Tibial nerve (tissue), 4 donors: ENCODE measurements around the gene CFAP70. TPM values are rescaled to one million over a fixed set of nuclear protein-coding genes. Genes with fewer than 3 reads are reported as not detected.
A peak's percentile ranks its signal among the peaks of the same experiment; 100 is the strongest.
"Not testable (repeated sequence)": the region's sequence is repeated elsewhere in the genome, so short reads cannot be mapped to it uniquely, and the experiment has no call there.

Experiments
- DNase-seq, 2 donors: peaks; one replicate each; pipeline ENCODE4 v3.0.0-alpha.2; 2019; ENCODE audit warnings: low spot score in 2 of 2
- H3K27ac ChIP-seq, 4 donors: fragments of 200-600 bp; sonication (generic) in 3 of 4; one replicate each; pipeline ENCODE4 v1.5.1; 2017 to 2019; ENCODE audit warnings: mild to moderate bottlenecking in 1 of 4
- H3K27me3 ChIP-seq, 2 donors: fragments of 200-600 bp; sonication (generic) in 1 of 2; one replicate each; pipeline versions ENCODE4 v1.5.1 to v1.6.0; 2017 to 2019
- H3K36me3 ChIP-seq, 3 donors: fragments of 200-600 bp; sonication (generic); one replicate each; pipeline ENCODE4 v1.5.1; 2018 to 2019
- H3K4me1 ChIP-seq, 4 donors: fragments of 200-600 bp; sonication (generic) in 3 of 4; one replicate each; pipeline ENCODE4 v1.5.1; 2017 to 2019
- H3K4me3 ChIP-seq, 4 donors: fragments of 200-600 bp; sonication (generic) in 3 of 4; one replicate each; pipeline ENCODE4 v1.5.1; 2017 to 2019; ENCODE audit warnings: mild to moderate bottlenecking in 1 of 4, moderate library complexity in 1 of 4
- H3K9me3 ChIP-seq, 4 donors: fragments of 200-600 bp; sonication (generic) in 3 of 4; one replicate each; pipeline ENCODE4 v1.5.1; 2017 to 2019
- CTCF ChIP-seq, 5 experiments: fragments of 200-600 bp in 3 of 5; fragments of 450-650 bp in 2 of 5; sonication (generic) in 3 of 5; IDR thresholded peaks; one replicate each; pipeline ENCODE4 v1.5.1; 2016 to 2019; ENCODE audit warnings: antibody characterized with exemption in 5 of 5, mild to moderate bottlenecking in 3 of 5, moderate library complexity in 2 of 5
- EP300 ChIP-seq, 2 donors: sonication (generic); formaldehyde crosslinking; IDR thresholded peaks; one replicate each; pipeline ENCODE4 v1.6.1; 2017; ENCODE audit warnings: antibody characterized with exemption in 2 of 2, mild to moderate bottlenecking in 1 of 2
- POLR2A ChIP-seq, 2 donors: fragments of 450-650 bp; IDR thresholded peaks; one replicate each; pipeline ENCODE4 v1.6.1; 2017; ENCODE audit warnings: antibody characterized with exemption in 2 of 2, mild to moderate bottlenecking in 2 of 2, moderate library complexity in 2 of 2
- WGBS, 2 donors: methylation state at CpG; one replicate each; pipeline ENCODE4 v1.1.5; 2018; 5-methylcytosine and 5-hydroxymethylcytosine counted together
- total RNA-seq, 4 donors: library from RNA; depleted of rRNA; stranded (reverse); fragments of >200 nt; gene quantifications; one replicate each; pipeline ENCODE4 v1.1.0, GENCODE V29; 2016

Gene CFAP70
- total RNA-seq, 4 donors from 2014 or later, result 3.8 to 14.9 (median 6.6) TPM

GRCh38 chr10:73262880-73263555 is 95.6 kb downstream of the CFAP70 start:
- H3K27me3 ChIP-seq, result no peaks in the 10 kb centered on the region
- no peaks in the 10 kb centered on the region for H3K9me3 ChIP-seq
- H3K36me3 ChIP-seq, result no peaks in the 10 kb centered on the region
- H3K4me3 ChIP-seq, result no peak overlapping the region
- no peak for DNase-seq
- peaks cover 0 to 5% (median 0%) of the 10 kb centered on the region in 4 donors for H3K4me1 ChIP-seq
- H3K27ac ChIP-seq, result no peak overlapping the region
- 69 to 73% methylated on average over 5 of the region's 5 CpGs for WGBS, 2 donors
- no peak for TF ChIP-seq EP300 (IDR thresholded peaks at IDR 0.05)
- TF ChIP-seq POLR2A (IDR thresholded peaks at IDR 0.05), result no peak
- TF ChIP-seq CTCF (IDR thresholded peaks at IDR 0.05), result no peak

GRCh38 chr10:73262105-73262730 is 96.4 kb downstream of the CFAP70 start:
- no peak for DNase-seq

GRCh38 chr10:73261362-73261995 is 97.2 kb downstream of the CFAP70 start:
- no peaks in the 10 kb centered on the region for H3K27me3 ChIP-seq
- no peak overlapping the region for H3K27ac ChIP-seq
- 88 to 90% methylated on average over 9 of the region's 9 CpGs for WGBS, 2 donors
- H3K36me3 ChIP-seq, result no peaks in the 10 kb centered on the region
- TF ChIP-seq EP300 (IDR thresholded peaks at IDR 0.05), result no peak
- no peak for TF ChIP-seq CTCF (IDR thresholded peaks at IDR 0.05)
- no peak for TF ChIP-seq POLR2A (IDR thresholded peaks at IDR 0.05)
- H3K4me3 ChIP-seq, result no peak overlapping the region
- H3K4me1 ChIP-seq, result peaks cover 0 to 5% (median 0%) of the 10 kb centered on the region in 4 donors
- H3K9me3 ChIP-seq, result no peaks in the 10 kb centered on the region
- no peak for DNase-seq

More at GRCh38 chr10:73262105-73262730, 96.4 kb downstream of the CFAP70 start:
- Histone ChIP-seq H3K36me3 (no peaks in the 10 kb centered on the region), H3K27me3 (no peaks in the 10 kb centered on the region), H3K27ac (no peak overlapping the region), H3K4me3 (no peak overlapping the region), H3K9me3 (no peaks in the 10 kb centered on the region), H3K4me1 (peaks cover 0 to 5% (median 0%) of the 10 kb centered on the region in 4 donors)
- TF ChIP-seq POLR2A (IDR thresholded peaks at IDR 0.05) (no peak), EP300 (IDR thresholded peaks at IDR 0.05) (no peak), CTCF (IDR thresholded peaks at IDR 0.05) (no peak)
- WGBS, 2 donors, result 73 to 75% methylated on average over 4 of the region's 4 CpGs

- H3K36me3 ChIP-seq, H3K4me3 ChIP-seq, H3K4me1 ChIP-seq, H3K27ac ChIP-seq, DNase-seq, H3K27me3 ChIP-seq, H3K9me3 ChIP-seq: not testable (repeated sequence)
- WGBS, 2 donors, result 94 to 95% methylated on average over 10 of the region's 10 CpGs
Measured at GRCh38 chr10:73258612-73259011, 100.1 kb downstream of the CFAP70 start.

GRCh38 chr10:73253225-73253555 is 105.5 kb downstream of the CFAP70 start:
- H3K27me3 ChIP-seq, result no peaks in the 10 kb centered on the region
- 1 to 2% methylated on average over 4 of the region's 4 CpGs for WGBS, 2 donors
- H3K27ac ChIP-seq, result peak overlapping the region in 3 of 4 donors; percentile 87 to 93 (median 93)
- H3K4me3 ChIP-seq, result peak overlapping the region; percentile 69 to 84 (median 80)
- TF ChIP-seq CTCF (IDR thresholded peaks at IDR 0.05) (no peak), EP300 (IDR thresholded peaks at IDR 0.05) (no peak), POLR2A (IDR thresholded peaks at IDR 0.05) (no peak)
- peaks cover 3 to 39% (median 14%) of the 10 kb centered on the region in 4 donors for H3K4me1 ChIP-seq
- no peak for DNase-seq
- no peaks in the 10 kb centered on the region for H3K9me3 ChIP-seq
- H3K36me3 ChIP-seq, result peaks cover 0 to 25% (median 0%) of the 10 kb centered on the region in 3 donors
